Stimulated activated CD8-positive, alpha-beta memory T cell treated with anti-CD3 and anti-CD28 coated beads, Interleukin-15, amount 100 ng/mL, for 4 hours (primary cell): Measurements from ENCODE around the gene ZNF846.
"Not testable (repeated sequence)": the region's sequence is repeated elsewhere in the genome, so short reads cannot be mapped to it uniquely, and the experiment has no call there.

Experiments used
- DNase-seq, 2 donors: peaks; one replicate each; pipeline ENCODE4 v3.0.0-alpha.2; 2020; ENCODE audit warnings: low read depth in 2 of 2

ZNF846 gene

DNA sequence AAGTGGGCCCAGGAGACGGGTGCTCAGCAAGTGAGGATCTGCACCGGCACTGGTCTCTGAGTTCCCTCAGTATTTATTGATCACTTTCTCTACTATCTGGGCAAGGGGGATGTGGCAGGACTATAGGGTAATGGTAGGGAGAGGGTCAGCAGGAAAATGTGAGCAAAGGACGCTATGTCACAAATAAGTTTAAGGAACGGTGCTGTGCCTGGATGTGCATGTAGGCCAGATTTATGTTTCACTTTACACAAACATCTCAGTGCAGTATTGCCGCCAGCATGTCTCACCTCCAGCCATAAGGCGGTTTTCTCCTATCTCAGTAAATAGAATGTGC, 15.6 kb upstream of the ZNF846 start:
- not testable (repeated sequence) for DNase-seq

DNA sequence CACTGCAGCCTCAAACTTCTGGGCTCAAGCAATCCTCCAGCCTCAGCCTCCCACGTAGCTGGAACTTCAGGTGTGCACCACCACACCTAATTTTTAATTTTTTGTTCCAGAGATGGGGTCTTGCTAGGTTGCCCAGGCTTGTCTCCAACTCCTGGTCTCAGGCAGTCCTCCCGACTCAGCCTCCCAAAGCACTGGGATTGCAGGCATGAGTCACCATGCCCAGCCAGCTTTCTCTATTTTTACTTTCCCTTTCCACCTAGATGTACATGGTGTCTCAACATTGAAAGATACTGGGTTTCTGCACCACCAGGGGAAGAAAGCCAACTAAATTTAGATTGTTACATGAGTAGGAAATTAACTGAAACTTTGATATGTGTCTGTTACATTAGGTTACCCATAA, 13.8 kb upstream of the ZNF846 start:
- DNase-seq, result no peak

DNA sequence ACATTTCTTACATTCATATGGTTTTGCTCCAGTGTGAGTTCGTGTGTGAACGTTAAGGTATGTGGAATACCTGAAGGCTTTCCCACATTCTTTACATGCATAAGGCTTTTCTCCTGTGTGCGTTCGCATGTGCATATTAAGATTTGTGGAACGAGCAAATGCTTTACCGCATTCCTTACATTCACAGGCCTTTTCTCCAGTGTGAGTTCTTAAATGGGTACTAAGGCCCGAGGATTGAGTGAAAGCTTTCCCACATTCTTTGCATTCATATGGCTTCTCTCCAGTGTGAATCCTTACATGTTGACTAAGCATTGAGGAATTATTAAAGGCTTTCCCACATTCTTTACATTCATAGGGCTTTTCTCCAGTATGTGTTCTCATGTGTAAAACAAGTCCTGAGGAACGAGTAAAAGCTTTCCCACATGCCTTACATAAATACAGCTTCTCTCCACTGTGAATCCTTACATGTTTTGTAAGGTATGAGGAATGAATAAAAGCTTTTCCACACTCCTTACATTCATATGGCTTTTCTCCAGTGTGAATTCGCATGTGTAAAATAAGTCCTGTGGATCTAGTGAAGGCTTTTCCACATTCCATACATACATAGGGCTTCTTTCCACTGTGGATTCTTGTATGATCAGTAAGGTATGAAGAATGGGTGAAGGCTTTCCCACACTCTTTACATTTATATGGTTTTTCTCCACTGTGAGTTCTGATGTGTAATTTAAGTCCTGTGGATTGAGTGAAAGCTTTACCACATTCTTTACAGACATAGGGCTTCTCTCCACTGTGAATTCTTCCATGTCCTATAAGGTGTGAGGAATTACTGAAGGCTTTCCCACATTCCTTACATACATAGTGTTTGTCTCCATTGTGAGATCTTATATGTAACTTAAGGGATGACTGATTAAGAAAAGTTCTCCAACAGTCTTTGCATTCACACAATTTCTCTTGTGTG, 10.7 kb downstream of the ZNF846 start:
- no peak for DNase-seq

DNA sequence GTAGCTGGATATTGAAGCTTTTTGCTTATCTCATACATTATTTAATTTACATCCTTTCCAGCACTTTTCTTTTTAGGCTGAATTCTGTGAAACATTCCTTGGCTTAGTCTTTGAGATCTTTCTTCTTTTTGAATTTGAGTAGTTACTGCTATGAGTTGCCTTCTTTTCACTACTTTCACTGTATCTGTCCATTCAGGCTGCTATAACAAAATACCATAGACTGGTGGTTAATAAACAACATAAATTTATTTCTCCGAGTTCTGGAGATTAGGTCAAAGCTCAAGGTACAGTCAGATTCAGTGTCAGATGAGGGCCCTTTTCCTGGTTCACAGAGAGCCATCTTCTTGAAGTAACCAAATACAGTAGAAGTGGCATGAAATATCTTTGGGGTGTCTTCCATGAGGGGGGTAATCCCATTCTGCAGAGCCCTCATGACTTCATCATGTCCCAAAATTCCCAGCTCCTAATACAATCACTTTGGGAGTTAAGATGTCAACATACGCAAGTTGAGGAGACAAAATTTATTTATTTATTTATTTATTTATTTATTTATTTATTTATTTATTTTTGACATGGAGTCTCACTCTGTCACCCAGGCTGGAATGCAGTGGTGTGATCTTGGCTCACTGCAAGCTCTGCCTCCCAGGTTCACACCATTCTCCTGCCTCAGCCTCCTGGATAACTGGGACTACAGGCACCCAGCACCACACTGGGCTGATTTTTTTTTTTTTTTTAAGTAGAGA, 15.7 kb downstream of the ZNF846 start:
- DNase-seq, result no peak

GRCh38 chr19:9751446-9751845, 17.1 kb downstream of the ZNF846 start:
- no peak for DNase-seq

- DNase-seq, result no peak
These were observed 26.9 kb downstream of the ZNF846 start for GRCh38 chr19:9741476-9742171.

DNA sequence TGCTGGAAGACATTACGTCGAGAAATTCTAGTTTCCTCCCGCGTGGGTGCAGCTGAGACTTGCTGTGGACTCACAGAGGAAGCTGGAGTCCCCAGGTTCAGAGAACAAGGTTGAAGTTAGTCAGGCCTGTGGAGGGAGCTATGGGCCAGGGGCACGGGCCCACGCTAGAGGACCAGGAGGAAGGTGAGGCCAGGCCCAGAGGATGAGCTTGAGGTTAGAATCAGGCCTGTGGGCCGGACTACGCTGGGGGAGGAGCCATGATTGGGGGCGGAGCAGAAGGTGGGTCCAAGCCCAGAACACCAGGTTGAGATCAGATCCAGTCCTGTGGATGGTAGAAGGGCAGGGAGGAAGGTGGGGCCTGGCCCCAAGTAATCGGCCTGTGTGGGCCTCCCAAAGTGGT, 32.6 kb downstream of the ZNF846 start:
- no peak for DNase-seq

DNA sequence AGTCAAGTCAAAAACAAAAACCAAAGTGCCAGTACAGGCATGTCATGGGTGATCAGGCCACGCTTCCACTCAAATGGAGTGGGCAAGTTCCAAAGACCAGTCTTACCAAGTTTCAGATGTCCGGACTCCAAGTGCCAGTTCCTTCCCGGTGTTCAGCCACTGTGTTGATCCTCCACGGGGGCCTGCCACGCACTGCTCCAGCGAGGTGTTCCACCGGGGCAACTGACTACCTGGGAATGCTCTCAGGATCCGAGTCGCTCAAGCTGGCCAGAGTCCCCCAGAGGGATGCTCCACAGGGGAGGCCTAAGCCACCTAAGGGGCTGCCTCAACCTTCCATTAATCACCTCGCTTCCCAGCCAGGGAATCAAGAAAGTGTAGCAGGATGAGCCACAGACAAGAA, 38.5 kb downstream of the ZNF846 start:
- DNase-seq, result not testable (repeated sequence)

- no peak for DNase-seq
These were observed 39.4 kb downstream of the ZNF846 start for GRCh38 chr19:9729162-9729561.

GRCh38 chr19:9727644-9728043, 40.9 kb downstream of the ZNF846 start:
- DNase-seq, result no peak

DNA sequence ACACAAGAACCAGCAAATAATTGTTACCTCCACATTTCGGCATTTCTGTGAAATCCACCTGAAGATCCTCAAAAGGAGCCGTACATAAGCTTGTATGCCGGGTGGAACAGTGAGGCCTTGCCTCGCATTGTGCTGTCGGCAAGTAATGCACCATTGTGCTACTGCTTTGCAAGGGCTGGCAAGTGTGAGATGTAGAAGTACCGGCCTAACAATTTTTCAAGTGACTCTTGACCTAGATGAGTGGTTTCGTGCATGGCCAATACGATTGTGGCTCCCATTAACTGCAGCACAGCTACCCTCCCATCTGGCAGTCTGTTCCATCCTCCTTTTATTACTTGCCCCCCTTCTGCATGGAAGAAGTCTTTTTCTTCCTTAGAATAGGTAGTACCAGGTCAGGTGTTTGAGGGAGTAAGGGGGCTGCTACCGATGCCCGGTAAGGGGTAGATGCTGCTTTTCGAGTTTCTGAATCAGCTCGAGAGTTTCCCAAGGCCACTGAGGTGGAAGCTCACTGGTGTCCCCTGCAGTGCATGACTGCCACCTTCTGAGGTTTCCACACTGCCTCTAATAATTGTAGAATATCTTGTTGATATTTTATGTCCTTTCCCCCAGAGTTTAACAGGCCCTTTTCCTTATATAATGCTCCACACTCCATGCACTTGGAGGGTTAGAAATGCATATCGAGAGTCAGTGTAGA, 42.9 kb downstream of the ZNF846 start:
- not testable (repeated sequence) for DNase-seq

- DNase-seq, result no peak
These were observed 44.4 kb downstream of the ZNF846 start for GRCh38 chr19:9724157-9724556.

DNA sequence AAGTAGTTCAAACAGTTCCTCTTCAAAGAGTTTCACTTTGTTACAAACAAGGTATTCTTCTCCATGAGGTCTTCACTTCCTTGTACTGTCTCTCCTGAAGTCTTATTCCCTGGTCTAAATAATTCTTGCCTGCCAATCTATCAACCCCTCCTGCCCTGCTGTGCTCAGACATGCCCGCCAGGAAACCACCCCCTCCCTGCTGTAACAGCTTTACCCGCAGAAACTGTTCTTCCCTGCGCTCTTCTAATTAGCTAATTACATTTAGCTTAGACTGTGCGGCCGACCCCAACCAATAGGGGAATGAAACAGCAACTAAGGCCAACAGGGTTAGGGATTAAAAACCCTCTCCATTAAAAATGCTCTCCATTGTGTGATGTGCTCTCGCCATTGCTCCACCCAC, 46.7 kb downstream of the ZNF846 start:
- no peak for DNase-seq

DNA sequence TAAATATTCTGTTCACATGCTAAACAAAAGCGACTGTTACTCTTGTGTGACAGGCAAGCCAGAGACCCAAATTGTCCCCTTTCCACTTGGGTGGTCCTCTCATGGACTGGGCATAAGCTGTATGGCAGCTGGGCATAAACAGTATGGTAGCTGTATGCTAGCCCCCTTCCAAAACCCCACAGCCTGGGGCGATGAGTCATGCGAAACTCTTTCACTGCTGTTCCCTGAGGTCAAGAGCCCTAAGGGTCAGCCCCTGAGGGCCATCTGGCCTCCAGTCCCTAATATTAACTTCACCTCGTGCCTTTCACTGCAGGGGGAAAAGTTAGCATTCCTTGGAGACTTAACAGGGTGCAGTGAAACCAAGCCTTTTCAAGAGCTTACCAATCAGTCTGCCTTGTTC, 48.0 kb downstream of the ZNF846 start:
- DNase-seq, result no peak

GRCh38 chr19:9711815-9712214, 56.7 kb downstream of the ZNF846 start:
- DNase-seq, result no peak

GRCh38 chr19:9709305-9709704, 59.2 kb downstream of the ZNF846 start:
- no peak for DNase-seq

GRCh38 chr19:9705836-9706235, 62.7 kb downstream of the ZNF846 start:
- no peak for DNase-seq

- DNase-seq, result no peak
These were observed 66.4 kb downstream of the ZNF846 start for GRCh38 chr19:9702186-9702585.
